ENCODE results near the gene NINJ1. TPM values are rescaled to one million over a fixed set of nuclear protein-coding genes. Genes with fewer than 3 reads are reported as not detected.
A peak's percentile ranks its signal among the peaks of the same experiment; 100 is the strongest.

NINJ1 gene
- total and polyA plus RNA-seq, 5 experiments from 2014 or later, result 33.8 to 97.6 (median 78.5) TPM

GRCh38 chr9:93077811-93078210 is 56.2 kb downstream of the NINJ1 start:
- ATAC-seq (no peak), DNase-seq (peak in 1 of 10 donors; percentile 40)
- POLR2A ChIA-PET, result interaction anchor here (0.6 to 6.8 kb wide), 3 partner anchors 11 to 85 kb away, joined by 3 to 47 read pairs (median 4); no protein-coding TSS in a partner anchor
- H3K9me3 Mint-ChIP-seq, result no peaks in the 10 kb centered on the region
- no peaks in the 10 kb centered on the region for H3K27me3 Mint-ChIP-seq
- H3K4me3 Mint-ChIP-seq, result no peak overlapping the region
- peaks cover 16 to 72% (median 44%) of the 10 kb centered on the region in 4 donors for H3K4me1 Mint-ChIP-seq
- H3K27ac Mint-ChIP-seq, result peak overlapping the region in 7 of 10 donors; percentile 30 to 93 (median 58)
- peaks cover 0 to 66% (median 12%) of the 10 kb centered on the region in 3 donors for H3K36me3 Mint-ChIP-seq

GRCh38 chr9:93077367-93077766 is 56.7 kb downstream of the NINJ1 start:
- DNase-seq (no peak), ATAC-seq (no peak)
- Mint-ChIP-seq H3K4me3 (no peak overlapping the region), H3K36me3 (peaks cover 0 to 65% (median 10%) of the 10 kb centered on the region in 3 donors), H3K27ac (peak overlapping the region; percentile 6 to 93 (median 56)), H3K9me3 (no peaks in the 10 kb centered on the region), H3K27me3 (no peaks in the 10 kb centered on the region), H3K4me1 (peaks cover 19 to 72% (median 46%) of the 10 kb centered on the region in 4 donors)
- POLR2A ChIA-PET, result interaction anchor here (1.1 to 6.8 kb wide), 2 partner anchors 12 kb away, joined by 4 to 47 read pairs; no protein-coding TSS in a partner anchor

GRCh38 chr9:93076792-93077128 is 57.3 kb downstream of the NINJ1 start:
- DNase-seq (peak in 1 of 10 donors; percentile 9), ATAC-seq (no peak)
- Mint-ChIP-seq H3K27me3 (no peaks in the 10 kb centered on the region), H3K4me3 (no peak overlapping the region), H3K27ac (peak overlapping the region in 6 of 10 donors; percentile 30 to 88 (median 55)), H3K4me1 (peaks cover 19 to 75% (median 50%) of the 10 kb centered on the region in 4 donors), H3K9me3 (no peaks in the 10 kb centered on the region), H3K36me3 (peaks cover 0 to 59% (median 10%) of the 10 kb centered on the region in 3 donors)
- POLR2A ChIA-PET, result interaction anchor here (1.2 to 6.8 kb wide), 4 partner anchors 8 to 15 kb away, joined by 3 to 47 read pairs (median 6); no protein-coding TSS in a partner anchor

GRCh38 chr9:93076101-93076791 is 57.8 kb downstream of the NINJ1 start:
- no peaks in the 10 kb centered on the region for H3K27me3 Mint-ChIP-seq
- H3K27ac Mint-ChIP-seq, result peak overlapping the region in 8 of 10 donors; percentile 15 to 88 (median 55)
- peaks cover 23 to 75% (median 54%) of the 10 kb centered on the region in 4 donors for H3K4me1 Mint-ChIP-seq
- POLR2A ChIA-PET, result interaction anchor here (1.2 to 6.8 kb wide), 5 partner anchors 9 to 16 kb away, joined by 3 to 47 read pairs (median 7); no protein-coding TSS in a partner anchor
- H3K36me3 Mint-ChIP-seq, result peaks cover 0 to 58% (median 13%) of the 10 kb centered on the region in 3 donors
- no peak for ATAC-seq
- H3K9me3 Mint-ChIP-seq, result no peaks in the 10 kb centered on the region
- no peak for DNase-seq
- no peak overlapping the region for H3K4me3 Mint-ChIP-seq

- Mint-ChIP-seq H3K4me3 (peak overlapping the region; percentile 6 to 74 (median 64)), H3K36me3 (peaks cover 0 to 59% (median 12%) of the 10 kb centered on the region in 3 donors), H3K9me3 (no peaks in the 10 kb centered on the region), H3K27ac (peak overlapping the region; percentile 73 to 93 (median 88)), H3K4me1 (peaks cover 27 to 92% (median 75%) of the 10 kb centered on the region in 4 donors), H3K27me3 (no peaks in the 10 kb centered on the region)
- DNase-seq (no peak), ATAC-seq (peak; percentile 49 to 55)
- POLR2A ChIA-PET, result interaction anchor here (0.6 to 3.2 kb wide), 11 partner anchors 9 to 382 kb away, joined by 3 to 20 read pairs (median 3); partner anchors contain the start of gene CARD19
Observed at GRCh38 chr9:93072383-93072795, 61.7 kb downstream of the NINJ1 start.

Other genes with a start within 250 kb of the NINJ1 start
- gene FGD3, start 186.7 kb downstream of the NINJ1 start, total RNA-seq, result 100 to 1,000 TPM; 329 to 330 TPM
- gene FGD3, start 186.7 kb downstream of the NINJ1 start, polyA plus RNA-seq, result 100 to 1,000 TPM in 2 of 3 donors, 10 to 100 TPM in 1; 64.2 to 161 (median 103) TPM
- gene SUSD3, start 75.5 kb downstream of the NINJ1 start, total RNA-seq, result 10 to 100 TPM; 62.1 to 64.0 TPM
- gene SUSD3, start 75.5 kb downstream of the NINJ1 start, polyA plus RNA-seq, result 100 to 1,000 TPM in 2 of 3 donors, 10 to 100 TPM in 1; 86.7 to 208 (median 145) TPM
- gene CARD19, start 38.0 kb downstream of the NINJ1 start, total RNA-seq, result 10 to 100 TPM; 68.9 to 71.2 TPM
- 10 to 100 TPM; 56.3 to 62.9 (median 56.9) TPM for gene CARD19, start 38.0 kb downstream of the NINJ1 start, polyA plus RNA-seq
- under 1 TPM in 1 of 2 experiments, not detected in 1; 0.27 TPM for gene WNK2, start 49.9 kb upstream of the NINJ1 start, total RNA-seq
- gene WNK2, start 49.9 kb upstream of the NINJ1 start, polyA plus RNA-seq, result not detected